Astrocyte (in vitro differentiated cells and primary cell): ENCODE data around the gene PTPRD. TPM values are rescaled to one million over a fixed set of nuclear protein-coding genes. Genes with fewer than 3 reads are reported as not detected.

ENCODE experiments used
- DNase-seq: peaks from one replicate; pipeline ENCODE4 v3.0.0-alpha.2; 2010; ENCODE audit warnings: low read depth
- FAIRE-seq: peaks from 2 replicates; lab custom pipeline; 2011; peaks lifted over from hg19 to GRCh38; lab: Jason Lieb, UNC
- H2AFZ ChIP-seq: 2 replicates; pipeline ENCODE4 v1.6.0; 2012; ENCODE audit warnings: low read depth, low read length, inconsistent platforms
- H3K27ac ChIP-seq: 2 replicates; pipeline ENCODE4 v1.5.1; 2011; ENCODE audit warnings: low read depth, low read length, inconsistent platforms
- H3K27me3 ChIP-seq: 2 replicates; pipeline ENCODE4 v1.6.0; 2011; ENCODE audit warnings: low read length, inconsistent platforms; ENCODE audit not compliant: insufficient read depth
- H3K36me3 ChIP-seq: 2 replicates; pipeline ENCODE4 v1.5.1; 2011; ENCODE audit warnings: low read length, inconsistent platforms; ENCODE audit not compliant: insufficient read depth
- H3K4me1 ChIP-seq: 2 replicates; pipeline ENCODE4 v1.5.1; 2011; ENCODE audit warnings: low read length, inconsistent platforms; ENCODE audit not compliant: insufficient read depth
- H3K4me2 ChIP-seq: 2 replicates; pipeline ENCODE4 v1.6.0; 2012; ENCODE audit warnings: low read length, inconsistent platforms
- H3K4me3 ChIP-seq: 2 replicates; pipeline ENCODE4 v1.5.1; 2011; ENCODE audit warnings: low read depth, mild to moderate bottlenecking, low read length, inconsistent platforms; ENCODE audit not compliant: insufficient read depth
- H3K79me2 ChIP-seq: 2 replicates; pipeline ENCODE4 v1.6.0; 2012; ENCODE audit warnings: mild to moderate bottlenecking, low read length, inconsistent platforms; ENCODE audit not compliant: insufficient read depth
- H3K9ac ChIP-seq: 2 replicates; pipeline ENCODE4 v1.6.0; 2012; ENCODE audit warnings: mild to moderate bottlenecking, low read length, inconsistent platforms
- H3K9me3 ChIP-seq: 2 replicates; pipeline ENCODE4 v1.5.1; 2012; ENCODE audit warnings: low read depth, mild to moderate bottlenecking, low read length, inconsistent platforms; ENCODE audit not compliant: insufficient read depth
- H4K20me1 ChIP-seq: 2 replicates; pipeline ENCODE4 v1.6.0; 2012; ENCODE audit warnings: low read length, inconsistent platforms; ENCODE audit not compliant: insufficient read depth
- H3K27ac Mint-ChIP-seq: one replicate; pipeline ENCODE4 v1.8.0; 2021; ENCODE audit warnings: mild to moderate bottlenecking, mixed read lengths; ENCODE audit not compliant: unreplicated experiment
- H3K27me3 Mint-ChIP-seq: one replicate; pipeline ENCODE4 v1.8.0; 2021; ENCODE audit warnings: low read depth, mixed read lengths; ENCODE audit not compliant: unreplicated experiment
- H3K36me3 Mint-ChIP-seq: one replicate; pipeline ENCODE4 v1.8.0; 2021; ENCODE audit warnings: low read depth, mixed read lengths; ENCODE audit not compliant: unreplicated experiment
- H3K4me1 Mint-ChIP-seq: one replicate; pipeline ENCODE4 v1.8.0; 2021; ENCODE audit warnings: low read depth, mixed read lengths; ENCODE audit not compliant: unreplicated experiment
- H3K4me3 Mint-ChIP-seq: one replicate; pipeline ENCODE4 v1.8.0; 2021; ENCODE audit warnings: mild to moderate bottlenecking, moderate library complexity, mixed read lengths; ENCODE audit not compliant: unreplicated experiment
- H3K9me3 Mint-ChIP-seq: one replicate; pipeline ENCODE4 v1.8.0; 2021; ENCODE audit warnings: mild to moderate bottlenecking, mixed read lengths; ENCODE audit not compliant: unreplicated experiment
- CTCF ChIP-seq: IDR thresholded peaks from 2 replicates; pipeline ENCODE4 v1.5.1; 2011; ENCODE audit warnings: low read depth, mild to moderate bottlenecking, inconsistent platforms, low read length, moderate library complexity; ENCODE audit not compliant: insufficient read depth
- EZH2 ChIP-seq: IDR thresholded peaks from 2 replicates; pipeline ENCODE4 v1.6.1; 2012; ENCODE audit warnings: mild to moderate bottlenecking, low read length, inconsistent platforms; ENCODE audit not compliant: insufficient read depth
- total RNA-seq: library from RNA; stranded (reverse); gene quantifications from 2 replicates; pipeline ENCODE4 v1.2.1, GENCODE V29; 2021

The PTPRD gene
- total RNA-seq, 1 donor from 2014 or later: 88.1 TPM

- no peaks in the 10 kb centered on the region for H3K79me2 ChIP-seq
- Mint-ChIP-seq H3K9me3 (no peaks in the 10 kb centered on the region), H3K36me3 (no peaks in the 10 kb centered on the region), H3K4me1 (no peaks in the 10 kb centered on the region), H3K27ac (no peak overlapping the region), H3K4me3 (no peak overlapping the region), H3K27me3 (peaks cover 1% of the 10 kb centered on the region)
- no peaks in the 10 kb centered on the region for H4K20me1 ChIP-seq
- DNase-seq: no peak
- H3K4me3 ChIP-seq: no peak overlapping the region
- no peak overlapping the region for H3K9ac ChIP-seq
- no peaks in the 10 kb centered on the region for H3K27me3 ChIP-seq
- no peaks in the 10 kb centered on the region for H3K9me3 ChIP-seq
- no peak overlapping the region for H3K27ac ChIP-seq
- no peaks in the 10 kb centered on the region for H3K4me1 ChIP-seq
- no peak for FAIRE-seq
- no peaks in the 10 kb centered on the region for H3K36me3 ChIP-seq
- H2AFZ ChIP-seq: no peak overlapping the region
- TF ChIP-seq EZH2 (no peak), CTCF (no peak)
- no peak overlapping the region for H3K4me2 ChIP-seq
Measured at GRCh38 chr9:9061627-9062026, 1551.2 kb downstream of the PTPRD start.

GRCh38 chr9:9054354-9054992 is 1558.3 kb downstream of the PTPRD start:
- H4K20me1 ChIP-seq: no peaks in the 10 kb centered on the region
- H3K27me3 Mint-ChIP-seq: no peaks in the 10 kb centered on the region
- FAIRE-seq (no peak), DNase-seq (no peak)
- H3K4me1 Mint-ChIP-seq: no peaks in the 10 kb centered on the region
- H3K27me3 ChIP-seq: no peaks in the 10 kb centered on the region
- H3K4me1 ChIP-seq: no peaks in the 10 kb centered on the region
- H3K36me3 ChIP-seq: no peaks in the 10 kb centered on the region
- H3K4me3 ChIP-seq: no peak overlapping the region
- H3K27ac Mint-ChIP-seq: no peak overlapping the region
- H3K4me3 Mint-ChIP-seq: no peak overlapping the region
- H3K9ac ChIP-seq: no peak overlapping the region
- no peaks in the 10 kb centered on the region for H3K9me3 ChIP-seq
- no peak overlapping the region for H3K4me2 ChIP-seq
- no peaks in the 10 kb centered on the region for H3K79me2 ChIP-seq
- H3K36me3 Mint-ChIP-seq: no peaks in the 10 kb centered on the region
- H3K9me3 Mint-ChIP-seq: no peaks in the 10 kb centered on the region
- TF ChIP-seq EZH2: no peak
- TF ChIP-seq CTCF: no peak
- no peak overlapping the region for H3K27ac ChIP-seq
- H2AFZ ChIP-seq: no peak overlapping the region

- Mint-ChIP-seq H3K27me3 (no peaks in the 10 kb centered on the region), H3K4me1 (peaks cover 2% of the 10 kb centered on the region), H3K9me3 (no peaks in the 10 kb centered on the region), H3K4me3 (no peak overlapping the region), H3K36me3 (no peaks in the 10 kb centered on the region), H3K27ac (no peak overlapping the region)
- Histone ChIP-seq H3K79me2 (no peaks in the 10 kb centered on the region), H3K27ac (no peak overlapping the region), H3K36me3 (no peaks in the 10 kb centered on the region), H3K27me3 (no peaks in the 10 kb centered on the region), H2AFZ (no peak overlapping the region), H3K9me3 (no peaks in the 10 kb centered on the region), H3K4me3 (no peak overlapping the region), H3K9ac (no peak overlapping the region), H3K4me1 (no peaks in the 10 kb centered on the region), H4K20me1 (no peaks in the 10 kb centered on the region), H3K4me2 (no peak overlapping the region)
- no peak for FAIRE-seq
- TF ChIP-seq CTCF (no peak), EZH2 (no peak)
- DNase-seq: no peak
Measured at GRCh38 chr9:9045572-9045971, 1567.2 kb downstream of the PTPRD start.
